ENCODE measurements around the gene FBXL20. TPM values are rescaled to one million over a fixed set of nuclear protein-coding genes. Genes with fewer than 3 reads are reported as not detected.
"Not testable (repeated sequence)": the region's sequence is repeated elsewhere in the genome, so short reads cannot be mapped to it uniquely, and the experiment has no call there.

Gene FBXL20
- total RNA-seq, 1 donor from 2014 or later, result 17.6 TPM

GRCh38 chr17:39327109-39327508 lies 74.3 kb downstream of the FBXL20 start:
- no peak for DNase-seq

- no peak for DNase-seq
Measured at GRCh38 chr17:39325528-39326240, 75.7 kb downstream of the FBXL20 start.

- no peak for DNase-seq
Measured at GRCh38 chr17:39318636-39319035, 82.8 kb downstream of the FBXL20 start.

GRCh38 chr17:39306509-39307212 lies 94.8 kb downstream of the FBXL20 start:
- DNase-seq, result peak; percentile 8

GRCh38 chr17:39305978-39306377 lies 95.4 kb downstream of the FBXL20 start:
- DNase-seq, result no peak

- no peak for DNase-seq
Measured at GRCh38 chr17:39304188-39304587, 97.2 kb downstream of the FBXL20 start.

GRCh38 chr17:39294060-39294459 lies 107.4 kb downstream of the FBXL20 start:
- DNase-seq, result no peak

- not testable (repeated sequence) for DNase-seq
Measured at GRCh38 chr17:39292546-39292945, 108.9 kb downstream of the FBXL20 start.

GRCh38 chr17:39286513-39286912 lies 114.9 kb downstream of the FBXL20 start:
- DNase-seq, result not testable (repeated sequence)

GRCh38 chr17:39284685-39285084 lies 116.7 kb downstream of the FBXL20 start:
- DNase-seq, result no peak

- no peak for DNase-seq
Measured at GRCh38 chr17:39283896-39284295, 117.5 kb downstream of the FBXL20 start.

- no peak for DNase-seq
Measured at GRCh38 chr17:39283098-39283497, 118.3 kb downstream of the FBXL20 start.

- DNase-seq, result no peak
Measured at GRCh38 chr17:39281806-39282205, 119.6 kb downstream of the FBXL20 start.

- DNase-seq, result not testable (repeated sequence)
Measured at GRCh38 chr17:39278246-39278645, 123.2 kb downstream of the FBXL20 start.

GRCh38 chr17:39277110-39277509 lies 124.3 kb downstream of the FBXL20 start:
- no peak for DNase-seq

- no peak for DNase-seq
Measured at GRCh38 chr17:39276113-39276512, 125.3 kb downstream of the FBXL20 start.

GRCh38 chr17:39271546-39271945 lies 129.9 kb downstream of the FBXL20 start:
- DNase-seq, result no peak

GRCh38 chr17:39270923-39271322 lies 130.5 kb downstream of the FBXL20 start:
- peak; percentile 22 for DNase-seq

GRCh38 chr17:39264119-39264518 lies 137.3 kb downstream of the FBXL20 start:
- DNase-seq, result peak; percentile 67

- no peak for DNase-seq
Measured at GRCh38 chr17:39261286-39261685, 140.1 kb downstream of the FBXL20 start.

GRCh38 chr17:39252788-39253460 lies 148.5 kb downstream of the FBXL20 start:
- DNase-seq, result no peak

GRCh38 chr17:39251997-39252396 lies 149.4 kb downstream of the FBXL20 start:
- DNase-seq, result no peak

GRCh38 chr17:39250076-39250475 lies 151.3 kb downstream of the FBXL20 start:
- not testable (repeated sequence) for DNase-seq
